Naive B cell (primary cell): ENCODE measurements around the gene FILIP1. TPM values are rescaled to one million over a fixed set of nuclear protein-coding genes. Genes with fewer than 3 reads are reported as not detected.

Experiments used
- ATAC-seq, 2 donors: fragments of 150-1000 bp; cut with Tn5 transposase; 2 replicates each; pipeline ENCODE4 v1.10.0; 2021; ENCODE audit warnings: low read depth in 2 of 2, mild to moderate bottlenecking in 2 of 2, moderate library complexity in 2 of 2
- DNase-seq: peaks from one replicate; pipeline ENCODE4 v3.0.0; 2022
- H3K27ac Mint-ChIP-seq, 6 donors: one replicate each; pipeline ENCODE4 v1.8.0; 2020 to 2022; ENCODE audit warnings: mild to moderate bottlenecking in 6 of 6, mixed read lengths in 6 of 6, moderate library complexity in 5 of 6, inconsistent platforms in 2 of 6
- H3K27me3 Mint-ChIP-seq, 3 donors: one replicate each; pipeline ENCODE4 v1.8.0; 2021 to 2022; ENCODE audit warnings: mixed read lengths in 3 of 3, mild to moderate bottlenecking in 1 of 3
- H3K36me3 Mint-ChIP-seq, 2 donors: one replicate each; pipeline ENCODE4 v1.8.0; 2020 to 2022; ENCODE audit warnings: mixed read lengths in 2 of 2, inconsistent platforms in 1 of 2, mild to moderate bottlenecking in 1 of 2
- H3K4me1 Mint-ChIP-seq, 3 donors: one replicate each; pipeline ENCODE4 v1.8.0; 2020 to 2022; ENCODE audit warnings: mixed read lengths in 3 of 3, inconsistent platforms in 1 of 3, mild to moderate bottlenecking in 1 of 3, moderate library complexity in 1 of 3
- H3K4me3 Mint-ChIP-seq, 8 donors: one replicate each; pipeline ENCODE4 v1.8.0; 2020 to 2022; ENCODE audit warnings: mild to moderate bottlenecking in 8 of 8, mixed read lengths in 8 of 8, moderate library complexity in 8 of 8, inconsistent platforms in 2 of 8
- H3K9me3 Mint-ChIP-seq, 7 donors: one replicate each; pipeline ENCODE4 v1.8.0; 2020 to 2022; ENCODE audit warnings: mixed read lengths in 7 of 7, mild to moderate bottlenecking in 5 of 7, inconsistent platforms in 2 of 7, moderate library complexity in 1 of 7
- polyA plus RNA-seq, 6 donors: library from polyadenylated mRNA; unstranded; fragments of 300-500 nt; fragmentation: Illumina TruSeq; gene quantifications; one replicate each; pipeline ENCODE4 v1.2.3, GENCODE V29; 2021; ENCODE audit warnings: low read depth in 6 of 6

The FILIP1 gene, protein sequence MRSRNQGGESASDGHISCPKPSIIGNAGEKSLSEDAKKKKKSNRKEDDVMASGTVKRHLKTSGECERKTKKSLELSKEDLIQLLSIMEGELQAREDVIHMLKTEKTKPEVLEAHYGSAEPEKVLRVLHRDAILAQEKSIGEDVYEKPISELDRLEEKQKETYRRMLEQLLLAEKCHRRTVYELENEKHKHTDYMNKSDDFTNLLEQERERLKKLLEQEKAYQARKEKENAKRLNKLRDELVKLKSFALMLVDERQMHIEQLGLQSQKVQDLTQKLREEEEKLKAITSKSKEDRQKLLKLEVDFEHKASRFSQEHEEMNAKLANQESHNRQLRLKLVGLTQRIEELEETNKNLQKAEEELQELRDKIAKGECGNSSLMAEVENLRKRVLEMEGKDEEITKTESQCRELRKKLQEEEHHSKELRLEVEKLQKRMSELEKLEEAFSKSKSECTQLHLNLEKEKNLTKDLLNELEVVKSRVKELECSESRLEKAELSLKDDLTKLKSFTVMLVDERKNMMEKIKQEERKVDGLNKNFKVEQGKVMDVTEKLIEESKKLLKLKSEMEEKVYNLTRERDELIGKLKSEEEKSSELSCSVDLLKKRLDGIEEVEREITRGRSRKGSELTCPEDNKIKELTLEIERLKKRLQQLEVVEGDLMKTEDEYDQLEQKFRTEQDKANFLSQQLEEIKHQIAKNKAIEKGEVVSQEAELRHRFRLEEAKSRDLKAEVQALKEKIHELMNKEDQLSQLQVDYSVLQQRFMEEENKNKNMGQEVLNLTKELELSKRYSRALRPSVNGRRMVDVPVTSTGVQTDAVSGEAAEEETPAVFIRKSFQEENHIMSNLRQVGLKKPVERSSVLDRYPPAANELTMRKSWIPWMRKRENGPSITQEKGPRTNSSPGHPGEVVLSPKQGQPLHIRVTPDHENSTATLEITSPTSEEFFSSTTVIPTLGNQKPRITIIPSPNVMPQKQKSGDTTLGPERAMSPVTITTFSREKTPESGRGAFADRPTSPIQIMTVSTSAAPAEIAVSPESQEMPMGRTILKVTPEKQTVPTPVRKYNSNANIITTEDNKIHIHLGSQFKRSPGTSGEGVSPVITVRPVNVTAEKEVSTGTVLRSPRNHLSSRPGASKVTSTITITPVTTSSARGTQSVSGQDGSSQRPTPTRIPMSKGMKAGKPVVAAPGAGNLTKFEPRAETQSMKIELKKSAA (N-terminal part only)
- not detected for polyA plus RNA-seq

DNA sequence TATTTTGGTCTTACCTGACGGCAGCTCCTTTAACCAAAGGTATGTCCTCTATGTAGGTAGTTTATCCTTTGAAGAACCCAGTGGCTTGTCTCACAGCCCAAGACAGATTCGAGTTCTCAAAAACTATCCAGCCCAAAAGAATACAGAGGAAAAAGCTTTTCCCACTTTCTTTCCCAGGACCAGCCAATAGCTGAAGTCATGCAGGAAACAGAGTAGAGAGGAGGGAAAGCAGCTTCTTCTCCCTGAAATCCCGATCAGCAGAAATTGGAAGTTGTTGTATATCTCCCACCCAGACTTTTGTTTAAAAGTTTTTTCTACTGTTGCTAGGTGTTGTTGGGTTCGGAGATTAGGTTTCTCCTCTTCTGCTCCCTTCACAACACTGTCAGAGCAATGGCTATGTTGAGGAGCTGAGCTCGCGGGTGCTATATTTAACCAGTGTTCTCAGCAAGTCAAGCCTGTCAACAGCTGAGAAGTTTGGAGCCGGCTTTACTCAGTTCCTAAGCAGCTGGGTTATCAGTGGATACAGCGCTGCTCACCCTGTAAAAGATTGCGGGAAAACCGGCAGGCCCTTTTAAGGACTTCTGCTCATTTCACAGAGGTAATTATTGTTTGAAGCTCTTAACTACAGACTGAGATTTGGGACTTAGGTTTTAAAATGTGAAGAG lies at the start of gene FILIP1:
TSS of gene FILIP1 (minus strand) at position 401 of the 665 bp plus-strand sequence. CDS start 78,828 bp downstream, outside the sequence.
- no peaks in the 10 kb centered on the region for H3K4me1 Mint-ChIP-seq
- no peak within 1 kb of the TSS for H3K4me3 Mint-ChIP-seq
- H3K27ac Mint-ChIP-seq, result peak within 1 kb of the TSS in 1 of 6 donors; percentile 35
- no peak for DNase-seq
- no peak for ATAC-seq
- H3K9me3 Mint-ChIP-seq, result no peaks in the 10 kb centered on the region
- no peaks in the 10 kb centered on the region for H3K36me3 Mint-ChIP-seq
- peaks cover 33 to 49% (median 36%) of the 10 kb centered on the region in 3 donors for H3K27me3 Mint-ChIP-seq

DNA sequence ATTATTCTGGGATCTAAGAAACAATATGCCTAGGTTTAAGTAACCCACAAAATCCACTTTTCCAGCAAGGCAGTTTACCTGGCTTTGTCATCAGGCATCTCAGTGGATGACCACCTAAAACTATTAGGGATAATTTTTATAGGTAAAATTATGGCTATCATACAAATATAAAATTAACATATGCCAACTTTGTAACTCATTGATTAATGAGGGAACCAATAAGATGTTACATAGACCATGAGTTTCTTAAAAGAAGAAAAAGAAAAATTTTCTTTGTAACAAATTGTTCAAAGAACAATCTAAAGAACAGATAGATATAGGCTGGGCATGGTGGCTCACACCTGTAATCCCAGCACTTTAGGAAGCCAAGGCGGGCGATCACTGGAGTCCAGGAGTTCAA lies 49.7 kb upstream of the FILIP1 start:
- no peaks in the 10 kb centered on the region for H3K36me3 Mint-ChIP-seq
- DNase-seq (no peak), ATAC-seq (no peak)
- peaks cover 17 to 36% (median 21%) of the 10 kb centered on the region in 3 donors for H3K27me3 Mint-ChIP-seq
- peaks cover 0 to 13% (median 2%) of the 10 kb centered on the region in 7 donors for H3K9me3 Mint-ChIP-seq
- H3K27ac Mint-ChIP-seq, result no peak overlapping the region
- H3K4me3 Mint-ChIP-seq, result no peak overlapping the region
- H3K4me1 Mint-ChIP-seq, result no peaks in the 10 kb centered on the region

DNA sequence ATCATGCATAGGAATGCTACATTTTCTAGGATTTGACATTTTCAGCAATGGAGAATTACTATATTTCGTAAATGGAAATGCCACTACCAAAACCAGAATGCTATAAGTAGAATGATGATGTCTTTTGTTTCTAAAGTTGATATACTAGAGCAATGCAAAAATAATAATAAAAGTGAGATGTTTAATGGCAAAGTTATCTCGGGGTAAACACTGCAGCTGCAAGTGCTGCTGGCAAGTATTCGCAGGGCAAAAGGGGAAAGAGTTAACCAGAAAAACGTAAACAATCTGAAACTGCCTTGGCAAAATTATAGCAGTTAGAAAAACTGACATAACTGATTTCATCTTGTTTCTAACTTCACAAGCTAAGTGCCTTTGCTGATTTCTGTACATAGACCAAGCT lies 45.5 kb upstream of the FILIP1 start:
- peaks cover 0 to 13% (median 2%) of the 10 kb centered on the region in 7 donors for H3K9me3 Mint-ChIP-seq
- H3K27ac Mint-ChIP-seq, result no peak overlapping the region
- H3K36me3 Mint-ChIP-seq, result no peaks in the 10 kb centered on the region
- no peak for DNase-seq
- H3K4me3 Mint-ChIP-seq, result no peak overlapping the region
- ATAC-seq, result no peak
- H3K4me1 Mint-ChIP-seq, result no peaks in the 10 kb centered on the region
- H3K27me3 Mint-ChIP-seq, result peaks cover 15 to 43% (median 26%) of the 10 kb centered on the region in 3 donors

DNA sequence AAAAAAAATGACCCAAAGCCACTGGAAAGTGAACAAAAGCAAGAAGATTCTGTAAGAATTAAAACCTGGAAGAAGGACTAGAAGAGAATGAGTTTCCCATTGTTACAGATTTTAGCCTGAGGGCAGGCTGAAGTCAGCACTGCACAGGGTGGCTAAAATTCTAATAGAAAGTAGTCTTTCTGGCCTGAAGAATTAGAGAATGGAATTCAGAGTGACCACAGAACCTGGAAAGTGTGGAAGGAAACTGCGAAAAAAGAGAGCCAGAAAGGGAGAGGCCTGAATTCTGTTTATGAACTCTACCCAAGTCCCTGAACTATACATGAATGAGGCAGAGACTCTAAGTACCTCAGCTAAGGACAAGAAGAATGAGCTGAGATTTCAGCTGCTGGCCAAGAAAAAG lies 38.9 kb upstream of the FILIP1 start:
- ATAC-seq, result no peak
- Mint-ChIP-seq H3K4me1 (no peaks in the 10 kb centered on the region), H3K36me3 (peaks cover 0 to 7% of the 10 kb centered on the region in 2 donors), H3K27me3 (peaks cover 35 to 43% (median 36%) of the 10 kb centered on the region in 3 donors), H3K27ac (peak overlapping the region in 1 of 6 donors; percentile 12), H3K4me3 (no peak overlapping the region), H3K9me3 (peaks cover 0 to 4% (median 0%) of the 10 kb centered on the region in 7 donors)
- DNase-seq, result no peak

DNA sequence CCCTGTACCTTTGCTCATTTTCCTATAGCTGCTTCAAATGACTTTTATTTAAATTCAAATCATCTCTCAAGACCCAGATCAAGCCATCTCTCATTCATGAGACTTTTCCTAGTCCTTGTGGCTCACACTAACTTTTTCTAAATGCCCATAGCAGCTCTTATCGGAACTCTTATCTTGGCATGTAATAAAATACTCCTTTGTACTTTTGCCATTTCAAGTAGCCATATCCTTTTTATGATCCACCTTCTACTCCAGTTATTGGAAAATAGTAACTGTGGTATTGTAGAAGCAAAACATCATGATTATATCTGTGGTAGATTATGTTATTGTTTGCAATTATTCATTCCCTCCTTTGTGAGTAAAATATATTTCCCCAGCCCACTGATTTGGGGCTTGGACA lies 37.6 kb upstream of the FILIP1 start:
- Mint-ChIP-seq H3K27ac (peak overlapping the region in 1 of 6 donors; percentile 19), H3K4me3 (no peak overlapping the region), H3K4me1 (no peaks in the 10 kb centered on the region), H3K27me3 (peaks cover 34 to 53% (median 37%) of the 10 kb centered on the region in 3 donors), H3K9me3 (peaks cover 0 to 4% (median 0%) of the 10 kb centered on the region in 7 donors), H3K36me3 (peaks cover 0 to 7% of the 10 kb centered on the region in 2 donors)
- no peak for ATAC-seq
- no peak for DNase-seq

DNA sequence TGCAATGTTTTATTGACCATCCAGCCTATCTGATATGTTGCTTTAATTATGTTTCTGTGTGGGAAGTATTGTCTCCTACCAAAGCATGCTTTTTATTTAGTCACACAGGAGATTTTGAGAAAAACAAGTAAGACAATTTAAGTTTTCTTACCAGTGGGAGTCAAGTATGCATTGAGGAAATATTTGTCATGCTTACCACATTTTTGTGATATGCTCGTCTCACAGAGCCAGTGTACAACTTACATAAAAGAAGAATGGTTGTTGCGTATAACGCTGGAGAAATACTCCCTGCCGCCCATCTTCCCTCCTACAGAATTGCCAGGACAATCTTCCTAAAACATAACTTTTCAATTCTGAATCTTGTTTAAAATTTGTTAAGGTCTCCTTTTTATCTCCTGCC lies 37.1 kb upstream of the FILIP1 start:
- H3K4me3 Mint-ChIP-seq, result no peak overlapping the region
- DNase-seq (no peak), ATAC-seq (no peak)
- no peaks in the 10 kb centered on the region for H3K4me1 Mint-ChIP-seq
- peaks cover 0 to 4% (median 0%) of the 10 kb centered on the region in 7 donors for H3K9me3 Mint-ChIP-seq
- H3K36me3 Mint-ChIP-seq, result peaks cover 0 to 7% of the 10 kb centered on the region in 2 donors
- H3K27ac Mint-ChIP-seq, result no peak overlapping the region
- H3K27me3 Mint-ChIP-seq, result peaks cover 35 to 53% (median 37%) of the 10 kb centered on the region in 3 donors

DNA sequence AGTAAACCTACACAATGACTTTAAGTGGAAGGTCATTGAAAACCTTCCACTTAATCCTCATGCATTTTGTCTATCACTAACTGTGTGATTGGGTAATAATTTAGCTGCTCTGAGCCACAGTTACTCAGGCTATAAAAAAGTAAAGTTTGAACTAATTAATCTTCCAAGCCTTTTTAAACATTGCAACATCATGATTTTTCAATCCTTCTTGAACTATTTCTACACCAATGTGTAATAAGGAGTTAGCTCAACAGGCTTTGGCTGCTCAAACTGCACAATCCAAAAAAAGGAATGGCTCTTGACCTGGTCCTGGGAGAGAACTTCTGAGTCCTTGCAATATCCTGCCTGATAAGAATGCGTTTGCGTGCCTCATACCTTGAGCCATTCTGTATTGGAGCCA lies 34.8 kb upstream of the FILIP1 start:
- DNase-seq, result no peak
- Mint-ChIP-seq H3K27me3 (peaks cover 34 to 51% (median 44%) of the 10 kb centered on the region in 3 donors), H3K9me3 (peaks cover 0 to 2% (median 0%) of the 10 kb centered on the region in 7 donors), H3K27ac (no peak overlapping the region), H3K36me3 (peaks cover 0 to 7% of the 10 kb centered on the region in 2 donors), H3K4me1 (no peaks in the 10 kb centered on the region), H3K4me3 (no peak overlapping the region)
- no peak for ATAC-seq

DNA sequence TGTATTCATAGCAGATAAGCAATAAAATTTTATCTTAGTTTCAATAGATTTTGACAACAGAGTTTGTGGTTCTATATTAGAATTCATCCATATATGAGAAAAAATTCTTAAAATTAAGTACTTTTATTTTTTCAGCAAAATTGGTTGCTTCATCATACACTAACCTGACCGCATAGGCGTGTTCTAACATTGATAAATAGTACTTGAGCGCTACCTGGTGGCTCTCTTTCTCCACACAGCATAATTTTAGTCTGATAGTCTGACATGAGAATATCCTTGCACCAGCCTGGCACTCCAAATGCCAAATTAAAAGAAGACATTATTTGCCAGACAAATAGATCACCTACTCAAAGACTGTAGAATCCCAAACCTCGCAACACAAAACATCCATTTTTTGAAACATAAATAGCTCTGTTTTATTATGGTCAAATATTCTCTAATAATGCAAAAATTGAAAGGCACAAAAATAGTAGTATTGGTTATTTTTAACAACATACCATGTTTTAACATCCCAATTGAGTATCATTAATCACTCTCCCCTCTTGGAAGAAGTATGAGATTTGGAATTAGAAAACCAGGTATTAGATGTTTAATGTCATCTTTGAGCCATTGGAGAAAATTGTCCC lies 33.0 kb upstream of the FILIP1 start:
- peak; percentile 55 to 67 for ATAC-seq
- Mint-ChIP-seq H3K36me3 (no peaks in the 10 kb centered on the region), H3K27ac (no peak overlapping the region), H3K4me3 (no peak overlapping the region), H3K27me3 (peaks cover 27 to 44% (median 38%) of the 10 kb centered on the region in 3 donors), H3K4me1 (no peaks in the 10 kb centered on the region), H3K9me3 (no peaks in the 10 kb centered on the region)
- DNase-seq, result peak; percentile 26

DNA sequence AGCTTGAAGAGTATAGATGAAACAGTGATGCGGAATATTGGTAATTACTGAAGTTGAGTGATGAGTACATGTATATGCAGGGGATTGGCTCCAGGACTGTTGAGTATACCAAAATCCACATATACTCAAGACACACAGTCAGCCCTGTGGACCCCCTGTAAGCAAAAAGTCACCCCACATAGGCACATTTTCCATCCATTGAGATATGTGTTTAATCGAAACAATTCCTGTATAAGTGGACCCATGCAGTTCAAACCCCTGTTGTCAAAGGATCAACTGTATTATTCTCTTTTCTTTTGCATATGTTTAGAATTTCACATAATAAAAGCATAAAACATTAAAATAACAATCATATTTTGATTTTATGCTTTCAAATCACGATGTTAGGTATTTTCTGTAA lies 32.1 kb upstream of the FILIP1 start:
- H3K27me3 Mint-ChIP-seq, result peaks cover 20 to 35% (median 30%) of the 10 kb centered on the region in 3 donors
- DNase-seq, result no peak
- no peaks in the 10 kb centered on the region for H3K36me3 Mint-ChIP-seq
- H3K27ac Mint-ChIP-seq, result no peak overlapping the region
- ATAC-seq, result no peak
- no peak overlapping the region for H3K4me3 Mint-ChIP-seq
- no peaks in the 10 kb centered on the region for H3K9me3 Mint-ChIP-seq
- no peaks in the 10 kb centered on the region for H3K4me1 Mint-ChIP-seq

DNA sequence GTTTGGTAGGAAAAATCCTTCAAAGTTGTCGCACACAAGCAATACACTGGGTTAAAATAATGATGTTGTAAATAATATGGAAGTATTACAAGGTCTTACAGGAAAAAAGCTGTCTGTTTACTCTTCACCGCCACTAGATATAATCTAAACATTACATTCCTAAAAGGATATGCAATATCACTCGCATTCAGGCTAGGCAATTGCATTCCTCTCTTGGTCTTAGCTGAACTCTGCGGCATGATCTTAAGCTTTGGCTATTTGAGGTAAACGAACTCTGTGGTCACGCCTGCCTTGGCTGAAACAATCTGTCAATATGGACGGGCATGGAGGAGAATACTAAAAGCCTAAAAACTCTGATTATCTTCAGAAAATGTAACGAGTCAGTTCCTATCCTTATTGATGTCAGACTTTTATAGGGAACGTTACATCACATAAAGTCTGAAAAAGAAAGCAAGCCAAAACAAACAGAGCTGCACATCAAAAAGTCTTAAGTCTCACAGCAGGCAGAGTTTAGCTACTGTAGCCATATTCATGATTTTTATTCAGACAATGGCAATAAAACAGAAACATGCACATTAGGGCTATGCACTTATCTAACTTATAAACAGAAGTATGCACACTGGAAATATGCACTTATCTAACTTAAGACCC lies 30.8 kb upstream of the FILIP1 start:
- Mint-ChIP-seq H3K27ac (no peak overlapping the region), H3K27me3 (peaks cover 19 to 32% (median 29%) of the 10 kb centered on the region in 3 donors), H3K4me3 (no peak overlapping the region), H3K4me1 (no peaks in the 10 kb centered on the region), H3K36me3 (no peaks in the 10 kb centered on the region), H3K9me3 (no peaks in the 10 kb centered on the region)
- ATAC-seq, result no peak
- DNase-seq, result no peak

DNA sequence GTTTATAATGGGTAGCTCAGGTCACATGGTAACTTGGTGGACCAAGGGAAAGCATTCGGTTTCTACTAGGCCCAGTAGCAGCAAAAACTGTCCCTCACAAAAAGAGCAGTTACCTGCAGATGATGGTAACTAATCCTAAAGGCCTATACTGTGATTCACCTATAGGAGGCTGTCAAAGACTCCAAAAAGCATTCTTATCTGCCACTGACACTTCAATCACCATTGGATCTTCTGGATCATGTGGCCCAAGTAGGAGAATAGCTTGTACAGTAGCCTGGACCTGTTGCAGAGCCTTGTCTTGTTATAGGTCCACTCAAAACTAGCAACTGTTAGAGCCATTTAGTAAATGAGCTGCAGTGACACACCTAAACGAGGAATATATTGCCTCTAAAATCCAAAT lies 23.2 kb upstream of the FILIP1 start:
- ATAC-seq, result no peak
- Mint-ChIP-seq H3K27ac (no peak overlapping the region), H3K9me3 (peaks cover 0 to 3% (median 0%) of the 10 kb centered on the region in 7 donors), H3K27me3 (peaks cover 0 to 3% (median 0%) of the 10 kb centered on the region in 3 donors), H3K4me1 (no peaks in the 10 kb centered on the region), H3K4me3 (no peak overlapping the region), H3K36me3 (no peaks in the 10 kb centered on the region)
- no peak for DNase-seq

DNA sequence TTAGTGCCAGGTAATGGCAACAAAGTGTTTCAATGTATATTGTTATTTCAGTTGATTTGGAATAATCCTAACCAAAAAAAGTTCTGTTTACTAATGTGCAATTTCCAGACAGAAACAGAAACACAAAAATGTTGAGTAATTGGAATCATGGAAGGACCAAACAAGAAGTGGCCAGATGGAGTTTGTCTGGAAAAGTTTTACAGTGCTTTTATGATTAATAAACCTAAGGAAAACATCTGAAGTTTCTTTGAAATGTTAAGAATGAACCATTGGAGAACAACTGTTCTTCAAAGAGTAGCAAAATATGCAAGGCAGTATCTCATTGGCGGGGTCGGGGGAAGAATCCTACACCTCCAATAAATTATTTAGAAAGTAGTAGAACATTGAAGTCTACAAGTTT lies 19.0 kb upstream of the FILIP1 start:
- H3K27me3 Mint-ChIP-seq, result peaks cover 0 to 5% (median 3%) of the 10 kb centered on the region in 3 donors
- no peaks in the 10 kb centered on the region for H3K4me1 Mint-ChIP-seq
- ATAC-seq, result no peak
- H3K36me3 Mint-ChIP-seq, result no peaks in the 10 kb centered on the region
- DNase-seq, result no peak
- H3K27ac Mint-ChIP-seq, result no peak overlapping the region
- peaks cover 0 to 3% (median 2%) of the 10 kb centered on the region in 7 donors for H3K9me3 Mint-ChIP-seq
- H3K4me3 Mint-ChIP-seq, result no peak overlapping the region
